Measurements from ENCODE around the gene LUC7L2. TPM values are rescaled to one million over a fixed set of nuclear protein-coding genes. Genes with fewer than 3 reads are reported as not detected.

LUC7L2 gene
- total RNA-seq, 1 donor from 2014 or later = 74.6 TPM

GRCh38 chr7:139374246-139374645 is 14.6 kb downstream of the LUC7L2 start:
- intact Hi-C loops (cut with DNase I) = no loop called here
- H3K4me1 ChIP-seq = peaks cover 29% of the 10 kb centered on the region
- DNase-seq = no peak
- no peaks in the 10 kb centered on the region for H3K9me3 ChIP-seq
- H3K27me3 ChIP-seq (ENCODE audit: low read depth) = no peaks in the 10 kb centered on the region
- ATAC-seq = no peak
- peaks cover 44% of the 10 kb centered on the region for H3K36me3 ChIP-seq
- no peak overlapping the region for H3K4me3 ChIP-seq
- H3K27ac ChIP-seq = no peak overlapping the region
- no peak for TF ChIP-seq CTCF (IDR thresholded peaks at IDR 0.05)

GRCh38 chr7:139382439-139382838 is 22.7 kb downstream of the LUC7L2 start:
- no peaks in the 10 kb centered on the region for H3K9me3 ChIP-seq
- H3K36me3 ChIP-seq = peaks cover 91% of the 10 kb centered on the region
- ATAC-seq (no peak), DNase-seq (no peak)
- H3K27me3 ChIP-seq (ENCODE audit: low read depth) = no peaks in the 10 kb centered on the region
- H3K27ac ChIP-seq = no peak overlapping the region
- no peak for TF ChIP-seq CTCF (IDR thresholded peaks at IDR 0.05)
- H3K4me3 ChIP-seq = no peak overlapping the region
- intact Hi-C loops (cut with DNase I) = no loop called here
- no peaks in the 10 kb centered on the region for H3K4me1 ChIP-seq

GRCh38 chr7:139384611-139385010 is 24.9 kb downstream of the LUC7L2 start:
- DNase-seq (no peak), ATAC-seq (no peak)
- H3K4me3 ChIP-seq = no peak overlapping the region
- no peaks in the 10 kb centered on the region for H3K4me1 ChIP-seq
- H3K36me3 ChIP-seq = peaks cover 87% of the 10 kb centered on the region
- no peak overlapping the region for H3K27ac ChIP-seq
- no peaks in the 10 kb centered on the region for H3K9me3 ChIP-seq
- intact Hi-C loops (cut with DNase I) = no loop called here
- H3K27me3 ChIP-seq (ENCODE audit: low read depth) = no peaks in the 10 kb centered on the region
- no peak for TF ChIP-seq CTCF (IDR thresholded peaks at IDR 0.05)

- no peak overlapping the region for H3K27ac ChIP-seq
- intact Hi-C loops (cut with DNase I) = no loop called here
- H3K4me3 ChIP-seq = no peak overlapping the region
- no peaks in the 10 kb centered on the region for H3K4me1 ChIP-seq
- H3K27me3 ChIP-seq (ENCODE audit: low read depth) = no peaks in the 10 kb centered on the region
- no peak for ATAC-seq
- peaks cover 76% of the 10 kb centered on the region for H3K36me3 ChIP-seq
- no peak for DNase-seq
- no peaks in the 10 kb centered on the region for H3K9me3 ChIP-seq
- no peak for TF ChIP-seq CTCF (IDR thresholded peaks at IDR 0.05)
Observed at GRCh38 chr7:139387594-139387993, 27.9 kb downstream of the LUC7L2 start.

GRCh38 chr7:139389091-139389490 is 29.4 kb downstream of the LUC7L2 start:
- no peak overlapping the region for H3K4me3 ChIP-seq
- no peaks in the 10 kb centered on the region for H3K4me1 ChIP-seq
- intact Hi-C loops (cut with DNase I) = no loop called here
- no peaks in the 10 kb centered on the region for H3K27me3 ChIP-seq (ENCODE audit: low read depth)
- no peak for DNase-seq
- H3K9me3 ChIP-seq = no peaks in the 10 kb centered on the region
- no peak overlapping the region for H3K27ac ChIP-seq
- no peak for ATAC-seq
- TF ChIP-seq CTCF (IDR thresholded peaks at IDR 0.05) = no peak
- H3K36me3 ChIP-seq = peaks cover 76% of the 10 kb centered on the region

GRCh38 chr7:139389774-139390173 is 30.1 kb downstream of the LUC7L2 start:
- TF ChIP-seq CTCF (IDR thresholded peaks at IDR 0.05) = no peak
- peaks cover 74% of the 10 kb centered on the region for H3K36me3 ChIP-seq
- no peak for ATAC-seq
- intact Hi-C loops (cut with DNase I) = no loop called here
- no peaks in the 10 kb centered on the region for H3K4me1 ChIP-seq
- H3K4me3 ChIP-seq = no peak overlapping the region
- H3K27me3 ChIP-seq (ENCODE audit: low read depth) = no peaks in the 10 kb centered on the region
- no peak overlapping the region for H3K27ac ChIP-seq
- no peaks in the 10 kb centered on the region for H3K9me3 ChIP-seq
- no peak for DNase-seq

Data from lower lobe of right lung (tissue), 2 donors.